ENCODE data around the gene CNOT4.

CNOT4 gene

GRCh38 chr7:135313971-135314370 lies 195.9 kb downstream of the CNOT4 start:
- TF ChIP-seq TEAD4 (IDR thresholded peaks at IDR 0.05), result no peak
- TF ChIP-seq ZBTB7A (IDR thresholded peaks at IDR 0.05; ENCODE audit: low read depth), result no peak
- no peak for TF ChIP-seq FOXM1 (IDR thresholded peaks at IDR 0.05; ENCODE audit: borderline replicate concordance, low read depth)
- TF ChIP-seq EGR1 (IDR thresholded peaks at IDR 0.05), result no peak
- TF ChIP-seq EP300 (IDR thresholded peaks at IDR 0.05; ENCODE audit: borderline replicate concordance), result no peak
- no peak for TF ChIP-seq CEBPB (IDR thresholded peaks at IDR 0.05)
- no peak for TF ChIP-seq YY1 (IDR thresholded peaks at IDR 0.05; ENCODE audit: low read depth)
- no peak for TF ChIP-seq USF1 (IDR thresholded peaks at IDR 0.05)
